Transverse colon (tissue), 4 donors: ENCODE measurements around the gene STMN3. TPM values are rescaled to one million over a fixed set of nuclear protein-coding genes. Genes with fewer than 3 reads are reported as not detected.

Source experiments
- DNase-seq: peaks from one replicate; pipeline ENCODE4 v3.0.0-alpha.2; 2019
- H3K27ac ChIP-seq, 4 donors: fragments of 200-600 bp; sonication (generic); 2 replicates each; pipeline ENCODE4 v1.5.1; 2016 to 2018; ENCODE audit warnings: inconsistent platforms in 4 of 4
- H3K27me3 ChIP-seq: fragments of 200-600 bp; sonication (generic); 2 replicates; pipeline ENCODE4 v1.5.1; 2017; ENCODE audit warnings: inconsistent platforms
- H3K36me3 ChIP-seq, 4 donors: fragments of 200-600 bp; sonication (generic); 2 replicates each; pipeline ENCODE4 v1.5.1; 2017 to 2019; ENCODE audit warnings: inconsistent platforms in 4 of 4
- H3K4me1 ChIP-seq, 4 donors: fragments of 200-600 bp; sonication (generic); 2 replicates each; pipeline ENCODE4 v1.5.1; 2017 to 2020; ENCODE audit warnings: inconsistent platforms in 4 of 4
- H3K4me3 ChIP-seq, 4 donors: fragments of 200-600 bp; sonication (generic); 1 replicate in 1 of 4; 2 replicates in 3 of 4; pipeline versions ENCODE4 v1.5.1 to v1.6.1; 2017 to 2019; ENCODE audit warnings: inconsistent platforms in 4 of 4
- H3K9me3 ChIP-seq, 2 donors: fragments of 200-600 bp; sonication (generic); 2 replicates each; pipeline ENCODE4 v1.5.1; 2017 to 2019; ENCODE audit warnings: inconsistent platforms in 2 of 2
- EP300 ChIP-seq: sonication (generic); formaldehyde crosslinking; IDR thresholded peaks from one replicate; pipeline ENCODE4 v1.6.1; 2017; ENCODE audit warnings: antibody characterized with exemption, low read depth
- POLR2A ChIP-seq: fragments of 450-650 bp; IDR thresholded peaks from one replicate; pipeline ENCODE4 v1.6.1; 2016; ENCODE audit warnings: antibody characterized with exemption, mild to moderate bottlenecking, moderate library complexity
- POLR2AphosphoS5 ChIP-seq, 3 donors: sonication (generic); formaldehyde crosslinking; IDR thresholded peaks; one replicate each; pipeline ENCODE4 v1.6.1; 2016; ENCODE audit warnings: antibody characterized with exemption in 3 of 3
- WGBS, 2 donors: methylation state at CpG; one replicate each; pipeline ENCODE4 v1.1.5; 2018; ENCODE audit warnings: low coverage in 1 of 2; 5-methylcytosine and 5-hydroxymethylcytosine counted together
- in situ Hi-C, 4 donors: fragments of 200-750 bp; cut with MboI; loops; one replicate each; pipeline versions ENCODE4 v1.15.0 to v1.15.1; 2017; ENCODE audit warnings: low sequenced_read_pairs in 3 of 4, low pct_ligation_motif_present in 1 of 4, low pct_unique_long_range_greater_than_20kb in 1 of 4
- intact Hi-C: fragments of 100-400 bp; cut with DNase I; formaldehyde crosslinking; loops from one replicate; pipeline ENCODE4 v1.15.1; 2023; ENCODE audit warnings: low total_unique reads
- total RNA-seq, 4 donors: library from RNA; depleted of rRNA; stranded (reverse); fragments of >200 nt; gene quantifications; one replicate each; pipeline ENCODE4 v1.1.0, GENCODE V29; 2016
- TF ChIP-seq, protein P1 (sequence below), 5 experiments: fragments of 200-600 bp in 3 of 5; fragments of 450-650 bp in 2 of 5; sonication (generic) in 3 of 5; IDR thresholded peaks; 1 replicate in 2 of 5; 2 replicates in 3 of 5; pipeline ENCODE4 v1.5.1; 2016 to 2017; ENCODE audit warnings: antibody characterized with exemption in 5 of 5, inconsistent platforms in 3 of 5, mild to moderate bottlenecking in 2 of 5, moderate library complexity in 1 of 5

STMN3 gene
- total RNA-seq, 4 donors from 2014 or later = 0.75 to 7.1 (median 4.4) TPM

DNA sequence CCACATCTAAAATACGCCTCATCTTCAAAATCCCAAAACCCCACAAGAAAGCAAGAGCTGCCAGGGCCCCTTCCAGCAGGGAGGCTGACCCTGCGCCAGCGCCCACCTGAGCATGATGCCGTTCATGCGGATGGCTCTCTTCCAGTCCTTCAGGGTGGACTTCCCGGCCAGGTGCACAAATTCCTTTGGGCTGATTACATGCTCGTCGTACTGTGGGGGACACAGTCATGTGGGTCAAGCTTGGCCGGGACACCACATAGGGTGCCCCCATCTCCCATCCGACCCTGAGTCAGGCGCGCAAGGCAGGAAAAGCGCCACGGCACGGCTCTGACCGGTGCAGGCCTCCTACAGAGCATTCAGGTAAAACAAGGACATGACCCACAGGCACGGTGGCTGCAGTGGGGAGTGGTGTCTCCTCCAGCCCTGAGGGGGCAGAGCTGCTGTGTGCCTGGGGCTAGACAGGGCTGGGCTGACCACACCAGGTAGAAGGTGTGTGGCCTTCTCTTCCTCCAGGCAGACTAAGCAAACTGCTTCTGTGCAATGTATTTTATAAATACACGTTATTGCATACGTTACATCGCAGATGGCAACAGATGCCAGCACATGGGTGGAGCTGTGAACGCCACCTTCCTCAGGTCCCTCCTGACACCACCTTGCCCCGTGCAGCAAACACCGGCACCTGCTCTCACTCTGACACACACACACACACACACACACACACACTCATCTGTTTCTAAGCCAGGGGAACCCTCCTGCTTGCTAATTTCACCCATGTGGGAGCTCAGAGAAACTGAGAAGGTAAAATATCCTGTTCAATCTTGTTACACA, 55.4 kb downstream of the STMN3 start:
- DNase-seq = no peak

DNA sequence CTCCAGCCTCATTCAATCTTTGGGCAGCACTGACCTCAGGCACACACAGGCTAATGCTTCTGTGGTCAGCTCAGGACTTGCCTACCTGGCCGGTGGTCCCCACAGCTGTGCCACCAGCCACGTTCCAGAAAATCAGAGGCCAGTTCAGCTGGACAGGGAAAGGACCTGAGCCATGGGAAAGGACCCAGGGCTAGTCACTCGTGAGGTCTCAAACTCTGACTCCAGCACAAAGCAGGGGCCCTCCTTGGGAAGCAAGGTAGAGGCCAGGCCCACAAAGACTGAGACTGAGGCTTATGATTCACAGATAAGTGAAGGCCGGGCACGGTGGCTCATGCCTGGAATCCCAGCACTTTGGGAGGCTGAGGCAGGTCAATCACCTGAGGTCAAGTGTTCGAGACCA, 56.8 kb downstream of the STMN3 start:
- Histone ChIP-seq H3K36me3 (peaks cover 0 to 28% (median 8%) of the 10 kb centered on the region in 4 donors), H3K9me3 (no peaks in the 10 kb centered on the region), H3K27ac (no peak overlapping the region), H3K4me1 (no peaks in the 10 kb centered on the region), H3K27me3 (no peaks in the 10 kb centered on the region), H3K4me3 (no peak overlapping the region)
- WGBS, 2 donors = 98% methylated on average over 6 of the region's 6 CpGs; no CpG with 5 or more reads in 1 of the 2 donors
- intact Hi-C loops (no loop called here), in situ Hi-C loops (no loop called here)
- DNase-seq = no peak
- TF ChIP-seq POLR2AphosphoS5 (IDR thresholded peaks at IDR 0.05) (no peak), POLR2A (no peak), EP300 (no peak)
- TF ChIP-seq, protein P1, sequence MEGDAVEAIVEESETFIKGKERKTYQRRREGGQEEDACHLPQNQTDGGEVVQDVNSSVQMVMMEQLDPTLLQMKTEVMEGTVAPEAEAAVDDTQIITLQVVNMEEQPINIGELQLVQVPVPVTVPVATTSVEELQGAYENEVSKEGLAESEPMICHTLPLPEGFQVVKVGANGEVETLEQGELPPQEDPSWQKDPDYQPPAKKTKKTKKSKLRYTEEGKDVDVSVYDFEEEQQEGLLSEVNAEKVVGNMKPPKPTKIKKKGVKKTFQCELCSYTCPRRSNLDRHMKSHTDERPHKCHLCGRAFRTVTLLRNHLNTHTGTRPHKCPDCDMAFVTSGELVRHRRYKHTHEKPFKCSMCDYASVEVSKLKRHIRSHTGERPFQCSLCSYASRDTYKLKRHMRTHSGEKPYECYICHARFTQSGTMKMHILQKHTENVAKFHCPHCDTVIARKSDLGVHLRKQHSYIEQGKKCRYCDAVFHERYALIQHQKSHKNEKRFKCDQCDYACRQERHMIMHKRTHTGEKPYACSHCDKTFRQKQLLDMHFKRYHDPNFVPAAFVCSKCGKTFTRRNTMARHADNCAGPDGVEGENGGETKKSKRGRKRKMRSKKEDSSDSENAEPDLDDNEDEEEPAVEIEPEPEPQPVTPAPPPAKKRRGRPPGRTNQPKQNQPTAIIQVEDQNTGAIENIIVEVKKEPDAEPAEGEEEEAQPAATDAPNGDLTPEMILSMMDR (IDR thresholded peaks at IDR 0.05) = no peak

More for the DNA sequence above, 55.4 kb downstream of the STMN3 start:
- TF ChIP-seq POLR2A (no peak), EP300 (no peak), POLR2AphosphoS5 (IDR thresholded peaks at IDR 0.05) (no peak)
- TF ChIP-seq, protein P1 (IDR thresholded peaks at IDR 0.05) = no peak
- Histone ChIP-seq H3K9me3 (no peaks in the 10 kb centered on the region), H3K36me3 (peaks cover 0 to 33% (median 11%) of the 10 kb centered on the region in 4 donors), H3K4me1 (no peaks in the 10 kb centered on the region), H3K27ac (no peak overlapping the region), H3K27me3 (no peaks in the 10 kb centered on the region), H3K4me3 (no peak overlapping the region)
- WGBS, 2 donors = 88 to 100% methylated on average over 1 to 22 of the region's 23 CpGs
- in situ Hi-C loops (no loop called here), intact Hi-C loops (no loop called here)

DNA sequence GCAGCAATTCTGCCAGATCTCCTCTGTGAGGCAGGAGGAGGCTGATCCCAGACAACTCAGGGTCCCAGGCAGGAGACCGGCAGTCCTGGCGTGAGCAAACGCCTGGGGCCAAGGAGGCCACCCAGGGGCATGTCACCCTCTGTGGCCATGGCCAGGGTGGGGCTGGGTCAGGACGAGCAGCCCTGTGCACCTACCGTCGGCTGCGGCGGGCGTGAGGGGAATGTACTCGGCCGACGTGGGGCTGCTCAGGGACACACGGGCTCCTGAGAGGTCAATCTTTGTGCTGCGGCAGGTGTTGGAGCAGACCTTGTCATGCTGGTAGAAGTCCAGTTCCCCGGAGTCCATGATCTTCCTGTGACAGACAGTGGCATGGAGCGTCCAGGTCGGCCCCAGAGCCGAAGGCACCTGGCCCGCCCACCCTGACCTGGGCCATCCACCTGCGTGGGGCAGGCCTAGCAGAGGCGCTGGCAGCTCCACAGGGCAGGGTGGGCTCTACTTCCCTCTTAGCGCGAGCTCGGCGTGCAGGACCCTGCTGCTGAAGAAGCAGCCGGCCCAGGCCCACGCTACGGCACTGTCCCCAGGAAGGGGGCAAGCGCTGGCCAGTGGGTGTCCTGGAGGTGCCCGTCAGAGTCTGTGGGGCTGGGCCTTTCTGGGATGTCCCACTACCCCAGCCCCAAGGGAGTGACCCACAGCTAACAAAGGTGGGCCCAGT, 57.7 kb downstream of the STMN3 start:
- peaks cover 0 to 27% (median 5%) of the 10 kb centered on the region in 4 donors for H3K36me3 ChIP-seq
- H3K27me3 ChIP-seq = no peaks in the 10 kb centered on the region
- 87 to 90% methylated on average over 3 to 19 of the region's 30 CpGs for WGBS, 2 donors
- no peak overlapping the region for H3K4me3 ChIP-seq
- H3K27ac ChIP-seq = no peak overlapping the region
- in situ Hi-C loops (no loop called here), intact Hi-C loops (no loop called here)
- TF ChIP-seq, protein P1 (IDR thresholded peaks at IDR 0.05) = no peak
- TF ChIP-seq POLR2A (no peak), POLR2AphosphoS5 (IDR thresholded peaks at IDR 0.05) (no peak), EP300 (no peak)
- H3K4me1 ChIP-seq = no peaks in the 10 kb centered on the region
- DNase-seq = no peak
- no peaks in the 10 kb centered on the region for H3K9me3 ChIP-seq

DNA sequence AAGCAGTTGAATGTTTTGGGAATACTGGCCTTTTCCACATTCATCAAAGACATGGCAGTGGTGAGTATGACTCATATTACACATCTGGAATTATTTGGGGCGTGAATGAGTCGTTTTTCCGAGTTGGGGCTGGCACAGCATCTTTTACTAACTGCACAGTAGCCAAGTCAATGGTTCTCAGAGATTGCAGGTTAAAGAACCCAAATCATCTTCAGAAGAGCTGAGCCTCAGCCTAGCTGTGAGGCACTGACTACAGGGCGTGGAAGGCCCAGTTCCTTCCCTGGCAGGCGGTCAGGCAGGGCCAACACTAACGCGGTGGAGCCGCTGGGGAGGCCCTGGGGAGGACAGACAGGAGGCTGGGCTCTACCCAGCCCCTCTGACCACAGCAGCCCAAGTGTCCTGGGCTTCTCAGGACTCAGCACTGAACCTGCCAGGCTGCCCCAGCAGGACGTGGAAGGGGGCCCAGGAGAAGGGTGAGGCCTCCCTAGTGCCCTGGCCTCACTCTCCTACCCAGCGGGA, 59.1 kb downstream of the STMN3 start:
- Histone ChIP-seq H3K9me3 (no peaks in the 10 kb centered on the region), H3K4me3 (no peak overlapping the region), H3K27me3 (no peaks in the 10 kb centered on the region), H3K27ac (peak overlapping the region in 1 of 4 donors; percentile 34), H3K4me1 (no peaks in the 10 kb centered on the region), H3K36me3 (peaks cover 0 to 18% (median 5%) of the 10 kb centered on the region in 4 donors)
- TF ChIP-seq POLR2AphosphoS5 (IDR thresholded peaks at IDR 0.05) (no peak), EP300 (no peak), POLR2A (no peak)
- TF ChIP-seq, protein P1 (IDR thresholded peaks at IDR 0.05) = no peak
- intact Hi-C loops = no loop called here
- no peak for DNase-seq
- 82% methylated on average over 7 of the region's 10 CpGs; no CpG with 5 or more reads in 1 of the 2 donors for WGBS, 2 donors
- in situ Hi-C loops = no loop called here
